ENCODE measurements around the gene RIGI. TPM values are rescaled to one million over a fixed set of nuclear protein-coding genes. Genes with fewer than 3 reads are reported as not detected.

RIGI gene
- total RNA-seq, 8 experiments from 2014 or later = 1.4 to 21.0 (median 3.6) TPM

DNA sequence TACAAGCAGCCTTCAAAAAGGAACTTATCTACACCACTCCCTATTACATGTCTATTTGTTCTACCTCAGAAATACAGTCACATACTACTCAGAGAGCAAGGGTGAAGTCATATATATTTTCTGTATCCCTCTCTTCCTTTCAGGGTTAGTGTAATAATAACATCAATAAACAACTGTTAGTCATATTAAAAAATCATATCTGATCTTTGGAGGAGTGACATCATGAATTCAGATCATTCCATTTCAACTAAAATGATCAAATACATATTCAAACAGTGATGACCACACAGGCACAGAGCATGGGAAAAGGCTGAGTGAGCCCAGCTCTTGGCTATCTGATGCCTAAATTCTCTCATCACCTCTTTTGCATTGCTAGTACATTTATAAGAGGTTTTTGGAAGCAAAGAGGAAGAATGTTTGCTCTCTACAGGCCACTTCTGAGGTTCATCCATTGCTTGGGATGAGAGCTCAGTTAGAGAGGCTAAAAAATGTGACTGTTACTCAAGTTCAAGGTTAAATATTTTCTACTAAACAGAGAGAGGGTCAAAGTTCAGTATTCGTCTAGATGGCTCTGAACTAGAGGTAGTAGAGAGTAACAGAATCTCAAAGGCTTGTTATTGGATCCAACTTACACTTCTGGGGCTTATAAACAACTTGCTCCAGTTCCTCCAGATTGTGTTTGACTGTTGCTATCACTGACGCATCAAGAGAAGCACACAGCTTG lies 39.0 kb downstream of the RIGI start:
- 75 to 100% (median 92%) methylated on average over 1 to 2 of the region's 2 CpGs; no CpG with 5 or more reads in 5 of the 10 experiments for WGBS, 10 experiments
- ATAC-seq (replicated peaks in 6 of 8) = peak in 1 of 8 experiments; percentile 71
- Histone ChIP-seq H3K27ac (no peak overlapping the region), H3K4me3 (no peak overlapping the region), H3K4me1 (replicated peaks in 1 of 2) (no peaks in the 10 kb centered on the region)
- in situ Hi-C loops (cut with MboI; ENCODE audit: low pct_unique_long_range_greater_than_20kb in 2 of 9, low sequenced_read_pairs in 9 of 9, unreplicated experiment in 9 of 9) = no loop called here

DNA sequence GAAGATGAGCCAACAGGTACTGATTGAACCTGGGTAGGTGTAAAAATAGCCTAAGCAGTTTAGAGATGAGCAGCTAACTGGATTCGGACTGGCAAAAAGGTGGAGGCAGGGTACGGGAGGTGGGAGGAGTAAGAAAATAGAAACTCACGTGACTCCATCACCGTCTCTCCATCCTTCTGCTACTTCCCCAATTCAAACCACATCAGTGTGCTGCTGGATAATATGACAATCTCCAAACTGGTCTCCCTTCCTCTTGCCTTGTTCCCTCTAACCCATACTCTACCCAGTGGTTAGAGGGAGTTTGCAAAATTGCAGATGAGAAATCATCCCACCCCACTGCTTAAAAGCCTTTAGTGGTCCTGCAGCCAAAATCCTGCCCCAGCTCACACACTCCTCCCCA lies 42.7 kb downstream of the RIGI start:
- in situ Hi-C loops (cut with MboI; ENCODE audit: low pct_unique_long_range_greater_than_20kb in 2 of 9, low sequenced_read_pairs in 9 of 9, unreplicated experiment in 9 of 9) = no loop called here
- Histone ChIP-seq H3K27ac (no peak overlapping the region), H3K4me1 (replicated peaks in 1 of 2) (no peaks in the 10 kb centered on the region), H3K4me3 (no peak overlapping the region)
- WGBS, 10 experiments = 91 to 100% (median 96%) methylated on average over 1 to 4 of the region's 4 CpGs; no CpG with 5 or more reads in 3 of the 10 experiments
- ATAC-seq (replicated peaks in 6 of 8) = no peak

Other genes starting within 250 kb of the RIGI start
- gene ACO1, start 141.6 kb downstream of the RIGI start, total RNA-seq = 10 to 100 TPM; 13.4 to 44.4 (median 16.0) TPM
- gene SMIM27, start 26.1 kb upstream of the RIGI start, total RNA-seq = 10 to 100 TPM; 15.6 to 38.4 (median 19.5) TPM
- gene TOPORS, start 26.4 kb upstream of the RIGI start, total RNA-seq = 10 to 100 TPM; 15.2 to 27.1 (median 21.2) TPM
- 10 to 100 TPM; 43.5 to 56.8 (median 49.4) TPM for gene NDUFB6, start 47.0 kb upstream of the RIGI start, total RNA-seq
- gene TAF1L, start 109.5 kb upstream of the RIGI start, total RNA-seq = under 1 TPM in 6 of 8 experiments, not detected in 2; 0.09 to 0.43 (median 0.19) TPM

Data from motor neuron (in vitro differentiated cells).